ENCODE measurements around the gene LAPTM5. TPM values are rescaled to one million over a fixed set of nuclear protein-coding genes. Genes with fewer than 3 reads are reported as not detected.
A peak's percentile ranks its signal among the peaks of the same experiment; 100 is the strongest.

Gene LAPTM5
- total RNA-seq, 1 experiment from 2014 or later: 1.5 TPM

GRCh38 chr1:30719406-30720270, 37.9 kb downstream of the LAPTM5 start:
- no peaks in the 10 kb centered on the region for H3K79me2 ChIP-seq (ENCODE audit: insufficient read depth, low read length)
- ATAC-seq: no peak; the same call in 1 of the 2 replicates
- no TSS peak for BruUV-seq (replicated peaks)
- ChIA-PET POLR2A (interaction anchor here (1.0 to 2.5 kb wide), 6 partner anchors 8 to 191 kb away, joined by 3 to 43 read pairs (median 8); no protein-coding TSS in a partner anchor), CTCF (interaction anchor here (0.8 to 4.4 kb wide), 10 partner anchors 8 to 206 kb away, joined by 3 to 210 read pairs (median 15); partner anchors contain the start of gene LAPTM5), RAD21 (ENCODE audit: low non-redundant PET in 1 of 2, low total read pairs in 2 of 2, uncharacterized antibody in 2 of 2, unreplicated experiment in 2 of 2) (interaction anchor here (0.5 to 2.6 kb wide), 9 partner anchors 43 to 1517 kb away, joined by 3 to 39 read pairs (median 3); no protein-coding TSS in a partner anchor)
- no peaks in the 10 kb centered on the region for H3K36me3 ChIP-seq (ENCODE audit: control insufficient read depth in 1 of 2, insufficient read depth in 2 of 2, low read length in 2 of 2)
- H3K27ac ChIP-seq (ENCODE audit: low read depth, low read length): peak overlapping the region; percentile 77; the same call in 1 of the 2 replicates
- no peak overlapping the region for H2AFZ ChIP-seq (ENCODE audit: low read depth, low read length, poor library complexity, severe bottlenecking)
- H3K4me2 ChIP-seq (ENCODE audit: low read length): peak overlapping the region; percentile 99
- H3K9me2 ChIP-seq (ENCODE audit: insufficient read depth): no peaks in the 10 kb centered on the region
- peaks cover 0 to 7% of the 10 kb centered on the region in 2 experiments; a peak in 1 of 4 replicates for H3K9me3 ChIP-seq (ENCODE audit: control insufficient read depth in 1 of 2, insufficient read depth in 1 of 2, low read depth in 1 of 2, low read length in 2 of 2)
- TF ChIP-seq ZNF274 (IDR thresholded peaks at IDR 0.05; ENCODE audit: low read depth, low read length) (no peak), SIN3A (IDR thresholded peaks at IDR 0.05; ENCODE audit: low read depth) (no peak), SRF (IDR thresholded peaks at IDR 0.05; ENCODE audit: low read depth) (no peak), POLR2AphosphoS5 (IDR thresholded peaks at IDR 0.05; ENCODE audit: low read depth, low read length) (peak; percentile 20; the same call in 1 of the 2 replicates), CBX3 (IDR thresholded peaks at IDR 0.05; ENCODE audit: low read depth) (no peak), RAD21 (IDR thresholded peaks at IDR 0.05; ENCODE audit: low read depth) (peak; percentile 98; the same call in 1 of the 2 replicates), YY1 (IDR thresholded peaks at IDR 0.05; ENCODE audit: extremely low read depth, insufficient replicate concordance, low read depth, low read length) (no peak)
- DNase-seq (ENCODE audit: low read depth, low spot score): peak; percentile 41
- intact Hi-C loops (cut with micrococcal nuclease): loop anchor here (1.0 kb wide), 3 partner anchors 60 to 192 kb away; no protein-coding TSS in a partner anchor
- H3K9ac ChIP-seq (ENCODE audit: low read length): peak overlapping the region; percentile 82
- H3K4me3 ChIP-seq (replicated peaks in 1 of 2; ENCODE audit: low read depth in 1 of 2, low read length in 2 of 2): peak overlapping the region; percentile 75 to 78
- no peaks in the 10 kb centered on the region for H4K20me1 ChIP-seq (ENCODE audit: insufficient read depth)
- peaks cover 22 to 34% of the 10 kb centered on the region in 2 experiments for H3K4me1 ChIP-seq (ENCODE audit: control insufficient read depth in 1 of 2, insufficient read depth in 2 of 2, low read length in 2 of 2)
- no peaks in the 10 kb centered on the region for H3K27me3 ChIP-seq (ENCODE audit: insufficient read depth, low read length)

Measured in HCT116 (cell line).